Measurements from ENCODE around the gene SPRY4. TPM values are rescaled to one million over a fixed set of nuclear protein-coding genes. Genes with fewer than 3 reads are reported as not detected.

Gene SPRY4
- total and polyA plus RNA-seq, 4 donors: 2.7 to 9.6 (median 4.9) TPM

- Histone ChIP-seq H3K4me3 (ENCODE audit: low read depth in 1 of 3, low read length in 3 of 3) (peak overlapping the region in 2 of 3 donors; percentile 78 to 90), H3K27ac (ENCODE audit: low read depth in 1 of 2, low read length in 2 of 2) (peak overlapping the region; percentile 85 to 89), H3K36me3 (ENCODE audit: control insufficient read depth in 4 of 4, insufficient read depth in 3 of 4, low read depth in 1 of 4, low read length in 3 of 4) (no peaks in the 10 kb centered on the region), H3K9ac (ENCODE audit: low read depth in 1 of 2, low read length in 2 of 2) (no peak overlapping the region), H3K9me3 (ENCODE audit: control insufficient read depth in 4 of 4, low read length in 3 of 4) (no peaks in the 10 kb centered on the region), H3K4me1 (ENCODE audit: control insufficient read depth in 4 of 4, insufficient read depth in 4 of 4, low read length in 3 of 4) (peaks cover 21 to 60% (median 48%) of the 10 kb centered on the region in 4 donors), H3K27me3 (ENCODE audit: control insufficient read depth in 4 of 4, insufficient read depth in 4 of 4, low read length in 3 of 4) (peaks cover 0 to 2% (median 0%) of the 10 kb centered on the region in 4 donors)
- TF ChIP-seq RXRA (IDR thresholded peaks at IDR 0.05) (peak; percentile 4 to 16), SP1 (IDR thresholded peaks at IDR 0.05) (no peak), HNF4G (IDR thresholded peaks at IDR 0.05) (no peak), HNF4A (conservative IDR thresholded peaks at IDR 0.05) (peak; percentile 42 to 46)
- DNase-seq (ENCODE audit: low spot score): no peak
- 76% methylated on average over 5 of the region's 5 CpGs for WGBS
Measured at GRCh38 chr5:142322403-142322746, 2.4 kb downstream of the SPRY4 start.

DNA sequence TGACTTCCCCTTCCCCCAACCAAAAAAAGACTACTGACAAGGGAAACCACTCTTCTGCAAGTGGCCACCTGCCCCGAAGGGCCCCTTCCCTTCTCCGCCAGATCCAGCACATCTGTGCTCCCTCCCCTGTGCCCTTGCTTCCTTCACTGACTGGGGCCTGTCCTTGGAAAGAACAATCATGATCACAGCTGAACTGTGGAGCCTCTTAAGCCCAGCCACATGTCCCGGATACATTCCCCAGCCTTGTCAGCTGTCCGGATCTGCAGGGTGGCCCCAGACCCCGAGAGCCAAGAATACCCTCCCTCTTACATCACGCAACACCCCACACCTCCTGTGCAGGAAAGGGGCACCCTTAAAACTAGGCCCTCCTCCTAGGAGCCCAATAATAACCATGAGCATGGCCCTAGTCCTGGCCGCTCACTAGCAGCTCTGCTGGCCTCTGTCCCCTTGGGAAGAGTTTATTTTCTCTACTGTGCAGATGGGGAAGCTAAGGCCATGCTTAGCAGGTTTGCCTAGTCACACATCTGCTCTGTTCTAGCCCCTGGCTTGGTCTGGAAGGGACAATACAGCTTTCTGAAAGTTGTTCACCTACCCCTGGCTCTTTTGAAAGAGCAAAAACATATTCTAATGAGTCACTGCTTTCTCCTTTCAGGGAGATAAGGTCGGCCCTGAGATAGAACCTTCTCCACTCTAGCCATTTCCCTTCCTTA is 3.8 kb downstream of the SPRY4 start:
- Histone ChIP-seq H3K9me3 (ENCODE audit: control insufficient read depth in 4 of 4, low read length in 3 of 4) (no peaks in the 10 kb centered on the region), H3K27ac (ENCODE audit: low read depth in 1 of 2, low read length in 2 of 2) (peak overlapping the region; percentile 53 to 72), H3K9ac (ENCODE audit: low read depth in 1 of 2, low read length in 2 of 2) (no peak overlapping the region), H3K4me1 (ENCODE audit: control insufficient read depth in 4 of 4, insufficient read depth in 4 of 4, low read length in 3 of 4) (peaks cover 21 to 68% (median 52%) of the 10 kb centered on the region in 4 donors), H3K36me3 (ENCODE audit: control insufficient read depth in 4 of 4, insufficient read depth in 3 of 4, low read depth in 1 of 4, low read length in 3 of 4) (no peaks in the 10 kb centered on the region), H3K27me3 (ENCODE audit: control insufficient read depth in 4 of 4, insufficient read depth in 4 of 4, low read length in 3 of 4) (peaks cover 0 to 2% (median 0%) of the 10 kb centered on the region in 4 donors), H3K4me3 (ENCODE audit: low read depth in 1 of 3, low read length in 3 of 3) (peak overlapping the region in 1 of 3 donors; percentile 4)
- WGBS: 56% methylated on average over 8 of the region's 8 CpGs
- DNase-seq (ENCODE audit: low spot score): no peak
- TF ChIP-seq RXRA (IDR thresholded peaks at IDR 0.05) (no peak), CTCF (IDR thresholded peaks at IDR 0.05; ENCODE audit: low read depth, low read length, missing input control) (no peak), NR2F2 (IDR thresholded peaks at IDR 0.05) (no peak), HNF4G (IDR thresholded peaks at IDR 0.05) (no peak), FOXA2 (IDR thresholded peaks at IDR 0.05) (no peak), HNF4A (conservative IDR thresholded peaks at IDR 0.05) (no peak), RAD21 (IDR thresholded peaks at IDR 0.05) (no peak), ZBTB33 (IDR thresholded peaks at IDR 0.05) (no peak), EGR1 (IDR thresholded peaks at IDR 0.05; ENCODE audit: low read depth in 2 of 2) (no peak), GABPA (IDR thresholded peaks at IDR 0.05 in 1 of 2, conservative IDR thresholded peaks at IDR 0.05 in 1 of 2) (no peak), JUND (IDR thresholded peaks at IDR 0.05) (no peak)
- TF ChIP-seq, protein P1, sequence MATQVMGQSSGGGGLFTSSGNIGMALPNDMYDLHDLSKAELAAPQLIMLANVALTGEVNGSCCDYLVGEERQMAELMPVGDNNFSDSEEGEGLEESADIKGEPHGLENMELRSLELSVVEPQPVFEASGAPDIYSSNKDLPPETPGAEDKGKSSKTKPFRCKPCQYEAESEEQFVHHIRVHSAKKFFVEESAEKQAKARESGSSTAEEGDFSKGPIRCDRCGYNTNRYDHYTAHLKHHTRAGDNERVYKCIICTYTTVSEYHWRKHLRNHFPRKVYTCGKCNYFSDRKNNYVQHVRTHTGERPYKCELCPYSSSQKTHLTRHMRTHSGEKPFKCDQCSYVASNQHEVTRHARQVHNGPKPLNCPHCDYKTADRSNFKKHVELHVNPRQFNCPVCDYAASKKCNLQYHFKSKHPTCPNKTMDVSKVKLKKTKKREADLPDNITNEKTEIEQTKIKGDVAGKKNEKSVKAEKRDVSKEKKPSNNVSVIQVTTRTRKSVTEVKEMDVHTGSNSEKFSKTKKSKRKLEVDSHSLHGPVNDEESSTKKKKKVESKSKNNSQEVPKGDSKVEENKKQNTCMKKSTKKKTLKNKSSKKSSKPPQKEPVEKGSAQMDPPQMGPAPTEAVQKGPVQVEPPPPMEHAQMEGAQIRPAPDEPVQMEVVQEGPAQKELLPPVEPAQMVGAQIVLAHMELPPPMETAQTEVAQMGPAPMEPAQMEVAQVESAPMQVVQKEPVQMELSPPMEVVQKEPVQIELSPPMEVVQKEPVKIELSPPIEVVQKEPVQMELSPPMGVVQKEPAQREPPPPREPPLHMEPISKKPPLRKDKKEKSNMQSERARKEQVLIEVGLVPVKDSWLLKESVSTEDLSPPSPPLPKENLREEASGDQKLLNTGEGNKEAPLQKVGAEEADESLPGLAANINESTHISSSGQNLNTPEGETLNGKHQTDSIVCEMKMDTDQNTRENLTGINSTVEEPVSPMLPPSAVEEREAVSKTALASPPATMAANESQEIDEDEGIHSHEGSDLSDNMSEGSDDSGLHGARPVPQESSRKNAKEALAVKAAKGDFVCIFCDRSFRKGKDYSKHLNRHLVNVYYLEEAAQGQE (IDR thresholded peaks at IDR 0.05): no peak
- TF ChIP-seq, protein P2, sequence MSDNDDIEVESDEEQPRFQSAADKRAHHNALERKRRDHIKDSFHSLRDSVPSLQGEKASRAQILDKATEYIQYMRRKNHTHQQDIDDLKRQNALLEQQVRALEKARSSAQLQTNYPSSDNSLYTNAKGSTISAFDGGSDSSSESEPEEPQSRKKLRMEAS (IDR thresholded peaks at IDR 0.05): no peak
- TF ChIP-seq, protein P3, sequence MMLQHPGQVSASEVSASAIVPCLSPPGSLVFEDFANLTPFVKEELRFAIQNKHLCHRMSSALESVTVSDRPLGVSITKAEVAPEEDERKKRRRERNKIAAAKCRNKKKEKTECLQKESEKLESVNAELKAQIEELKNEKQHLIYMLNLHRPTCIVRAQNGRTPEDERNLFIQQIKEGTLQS (IDR thresholded peaks at IDR 0.05): no peak

Data from liver (tissue), 9 donors.